Measurements from ENCODE around the gene ALB.
"Not testable (repeated sequence)": the region's sequence is repeated elsewhere in the genome, so short reads cannot be mapped to it uniquely, and the experiment has no call there.

Gene ALB

DNA sequence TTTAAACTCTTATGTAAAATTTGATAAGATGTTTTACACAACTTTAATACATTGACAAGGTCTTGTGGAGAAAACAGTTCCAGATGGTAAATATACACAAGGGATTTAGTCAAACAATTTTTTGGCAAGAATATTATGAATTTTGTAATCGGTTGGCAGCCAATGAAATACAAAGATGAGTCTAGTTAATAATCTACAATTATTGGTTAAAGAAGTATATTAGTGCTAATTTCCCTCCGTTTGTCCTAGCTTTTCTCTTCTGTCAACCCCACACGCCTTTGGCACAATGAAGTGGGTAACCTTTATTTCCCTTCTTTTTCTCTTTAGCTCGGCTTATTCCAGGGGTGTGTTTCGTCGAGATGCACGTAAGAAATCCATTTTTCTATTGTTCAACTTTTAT is at the start of gene ALB:
Gene ALB, plus strand, starts transcription at position 246 of the 400 bp plus-strand sequence. Its CDS starts 41 bp downstream, at position 287.
- DNase-seq: no peak

DNA sequence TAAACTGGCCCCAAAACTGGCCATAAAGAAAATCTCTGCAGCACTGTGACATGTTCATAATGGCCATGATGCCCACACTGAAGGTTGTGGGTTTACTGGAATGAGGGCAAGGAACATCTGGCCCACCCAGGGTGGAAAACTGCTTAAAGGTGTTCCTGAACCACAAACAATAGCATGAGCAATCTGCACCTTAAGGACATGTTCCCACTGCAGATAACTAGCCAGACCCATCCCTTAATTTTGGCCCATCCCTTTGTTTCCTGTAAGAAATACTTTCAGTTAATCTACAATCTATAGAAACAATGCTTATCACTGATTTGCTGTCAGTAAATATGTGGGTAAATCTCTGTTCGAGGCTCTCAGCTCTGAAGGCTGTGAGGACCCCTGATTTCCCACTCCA is 46.9 kb upstream of the ALB start:
- not testable (repeated sequence) for DNase-seq

DNA sequence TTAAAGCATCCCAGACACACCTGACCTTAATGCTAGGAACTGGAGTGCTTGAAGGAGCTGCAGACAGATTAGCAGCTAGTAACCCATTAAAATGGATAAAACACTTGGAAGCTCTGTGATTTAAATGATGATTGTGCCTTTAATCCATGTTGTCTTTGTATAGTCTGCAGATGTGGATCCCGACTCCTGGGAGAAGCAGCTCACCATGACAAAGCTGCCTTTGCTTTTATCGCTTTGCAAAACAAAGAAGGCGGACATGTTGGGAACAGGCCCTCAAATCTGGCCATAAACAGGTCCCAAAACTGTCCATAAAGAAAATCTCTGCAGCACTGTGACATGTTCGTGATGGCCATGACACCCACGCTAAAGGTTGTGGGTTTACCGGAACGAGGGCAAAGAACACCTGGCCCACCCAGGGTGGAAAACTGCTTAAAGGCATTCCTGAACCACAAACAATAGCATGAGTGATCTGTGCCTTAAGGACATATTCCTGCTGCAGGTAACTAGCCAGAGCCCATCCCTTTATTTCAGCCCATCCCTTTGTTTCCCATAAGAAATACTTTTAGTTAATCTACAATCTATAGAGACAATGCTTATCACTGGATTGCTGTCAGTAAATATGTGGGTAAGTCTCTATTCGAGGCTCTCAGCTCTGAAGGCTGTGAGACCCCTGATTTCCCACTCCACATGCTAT is 34.4 kb upstream of the ALB start:
- not testable (repeated sequence) for DNase-seq

GRCh38 chr4:73375328-73375741 is 28.8 kb upstream of the ALB start:
- no peak for DNase-seq

DNA sequence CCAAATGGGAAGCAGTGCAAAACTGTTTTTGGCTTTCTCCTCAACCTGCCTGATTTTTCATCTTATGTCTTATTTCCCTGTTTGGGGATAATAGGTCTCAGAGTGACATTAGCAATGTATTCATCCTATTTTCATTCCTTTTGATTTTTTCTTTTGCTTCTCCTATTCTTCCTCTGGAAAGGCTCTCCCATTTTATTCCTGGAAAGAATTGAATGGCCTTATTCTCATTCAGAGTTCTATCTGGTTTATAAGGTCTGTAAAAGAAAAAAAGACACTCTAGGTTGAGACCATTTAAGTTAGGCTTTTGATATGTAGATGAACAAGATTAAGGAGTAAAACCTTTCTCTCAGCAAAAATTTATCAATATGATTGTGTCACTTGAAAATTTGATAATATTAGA is 27.8 kb upstream of the ALB start:
- no peak for DNase-seq

GRCh38 chr4:73376976-73377375 is 27.1 kb upstream of the ALB start:
- no peak for DNase-seq

GRCh38 chr4:73378887-73379286 is 25.2 kb upstream of the ALB start:
- DNase-seq: no peak

DNA sequence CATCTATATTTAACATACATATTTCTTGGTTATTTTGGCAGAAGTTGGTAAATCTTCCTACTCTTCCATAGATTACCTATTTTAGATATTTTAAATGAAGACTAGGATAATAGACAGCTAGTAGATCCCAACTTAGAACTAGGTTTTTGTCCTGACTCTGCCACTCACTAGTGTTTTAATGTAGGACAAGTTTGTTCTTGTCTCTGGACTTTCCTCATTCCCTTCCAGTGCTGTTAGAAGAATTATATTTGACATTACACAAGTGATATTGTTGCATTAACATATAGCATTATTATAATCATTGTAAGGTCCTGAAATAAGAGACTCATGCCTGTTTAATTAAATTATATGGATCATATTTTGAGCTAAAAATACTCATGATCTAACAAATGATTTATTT is 24.1 kb upstream of the ALB start:
- DNase-seq: no peak

- no peak for DNase-seq
Measured at GRCh38 chr4:73381214-73381613, 22.9 kb upstream of the ALB start.

DNA sequence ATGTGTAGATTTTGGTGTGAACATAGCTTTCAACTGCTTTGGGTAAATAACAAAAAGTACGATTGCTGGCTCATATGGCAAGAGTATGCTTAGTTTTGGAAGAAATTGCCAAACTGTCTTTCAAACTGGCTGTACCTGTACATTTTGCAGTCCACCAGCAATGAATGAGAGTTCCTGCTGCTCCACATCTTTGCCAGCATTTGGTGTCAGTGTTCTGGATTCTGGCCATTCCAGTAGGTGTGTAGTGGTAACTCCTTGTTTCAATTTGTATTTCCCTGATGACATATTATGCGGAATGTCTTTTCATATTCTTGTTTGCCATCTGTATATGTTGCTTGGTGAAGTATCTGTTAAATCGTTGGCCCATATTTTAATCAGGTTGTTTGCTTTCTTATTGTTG is 20.6 kb upstream of the ALB start:
- DNase-seq: no peak

DNA sequence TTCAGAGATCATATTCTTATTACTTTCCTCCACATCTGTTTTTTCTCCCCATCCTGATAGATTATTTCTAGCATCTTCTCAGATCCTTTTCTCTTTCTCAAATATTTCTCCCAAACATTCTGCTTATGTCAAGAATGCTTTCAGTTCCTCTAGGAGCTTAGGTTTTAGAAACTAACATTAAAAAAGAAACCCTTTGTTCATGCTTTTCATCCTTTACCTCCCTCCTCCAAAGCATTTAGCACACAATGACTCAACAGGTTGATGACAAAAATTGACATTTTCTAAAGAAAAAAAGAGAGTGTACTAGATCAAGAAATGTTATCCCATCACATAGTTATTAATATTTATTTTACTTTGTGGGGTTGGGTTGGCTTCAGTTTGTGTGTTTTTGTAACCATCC is 16.5 kb upstream of the ALB start:
- DNase-seq: no peak

DNA sequence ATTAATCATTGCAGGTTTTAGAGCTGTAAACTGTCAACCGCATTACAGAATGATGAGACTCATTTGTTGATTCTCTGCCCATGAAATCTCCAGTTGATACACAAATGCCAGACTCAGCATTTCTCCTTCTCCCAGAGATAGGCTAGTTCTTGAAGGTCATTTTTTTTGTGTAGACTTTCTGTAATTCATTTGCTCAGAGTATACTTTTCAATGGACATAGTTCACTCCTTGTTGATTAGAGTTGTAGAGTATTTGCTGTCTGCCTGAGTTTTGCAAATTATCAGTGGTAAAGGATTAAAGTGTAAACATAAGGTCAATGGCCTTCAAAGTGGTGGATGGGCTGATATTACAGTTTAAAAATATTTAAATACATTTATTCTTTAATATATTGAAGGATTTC is 15.2 kb upstream of the ALB start:
- DNase-seq: no peak

DNA sequence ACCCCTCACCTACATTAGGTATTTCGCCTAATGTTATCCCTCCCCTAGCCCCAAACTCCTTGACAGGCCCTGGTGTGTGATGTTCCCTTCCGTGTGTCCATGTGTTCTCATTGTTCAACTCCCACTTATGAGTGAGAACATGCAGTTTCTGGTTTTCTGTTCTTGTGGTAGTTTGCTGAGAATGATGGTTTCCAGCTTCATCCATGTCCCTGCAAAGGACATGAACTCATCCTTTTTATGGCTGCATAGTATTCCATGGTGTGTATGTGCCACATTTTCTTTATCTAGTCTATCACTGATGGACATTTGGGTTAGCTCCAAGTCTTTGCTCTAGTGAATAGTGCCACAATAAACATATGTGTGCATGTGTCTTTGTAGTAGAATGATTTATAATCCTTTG is 14.4 kb upstream of the ALB start:
- DNase-seq: not testable (repeated sequence)

- no peak for DNase-seq
Measured at GRCh38 chr4:73391774-73392173, 12.3 kb upstream of the ALB start.

GRCh38 chr4:73392936-73393335 is 11.2 kb upstream of the ALB start:
- DNase-seq: no peak

- DNase-seq: no peak
Measured at GRCh38 chr4:73396304-73396703, 7.8 kb upstream of the ALB start.

GRCh38 chr4:73396993-73397972 is 6.8 kb upstream of the ALB start:
- DNase-seq: no peak

DNA sequence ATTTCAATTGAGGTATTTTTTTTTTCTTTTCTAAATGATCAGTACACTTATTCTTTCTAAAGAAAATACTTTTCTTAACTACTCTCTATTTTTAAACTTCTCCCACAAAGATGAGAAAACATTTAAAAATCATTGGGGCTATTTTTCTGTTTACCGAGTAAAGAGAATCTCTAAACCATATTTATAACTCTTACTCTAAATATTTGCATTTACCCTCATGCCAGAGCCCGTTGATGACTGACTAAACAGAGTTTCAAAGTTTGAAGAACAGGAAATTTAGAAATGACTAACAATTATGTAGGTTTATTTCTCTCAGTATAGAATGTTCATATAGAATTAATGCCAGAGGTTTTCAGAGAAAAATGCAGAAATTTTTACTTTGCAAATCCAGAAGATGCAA is 2.7 kb upstream of the ALB start:
- no peak for DNase-seq

DNA sequence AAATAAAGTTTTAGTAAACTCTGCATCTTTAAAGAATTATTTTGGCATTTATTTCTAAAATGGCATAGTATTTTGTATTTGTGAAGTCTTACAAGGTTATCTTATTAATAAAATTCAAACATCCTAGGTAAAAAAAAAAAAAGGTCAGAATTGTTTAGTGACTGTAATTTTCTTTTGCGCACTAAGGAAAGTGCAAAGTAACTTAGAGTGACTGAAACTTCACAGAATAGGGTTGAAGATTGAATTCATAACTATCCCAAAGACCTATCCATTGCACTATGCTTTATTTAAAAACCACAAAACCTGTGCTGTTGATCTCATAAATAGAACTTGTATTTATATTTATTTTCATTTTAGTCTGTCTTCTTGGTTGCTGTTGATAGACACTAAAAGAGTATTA is 370 bp downstream of the ALB start:
- no peak for DNase-seq

DNA sequence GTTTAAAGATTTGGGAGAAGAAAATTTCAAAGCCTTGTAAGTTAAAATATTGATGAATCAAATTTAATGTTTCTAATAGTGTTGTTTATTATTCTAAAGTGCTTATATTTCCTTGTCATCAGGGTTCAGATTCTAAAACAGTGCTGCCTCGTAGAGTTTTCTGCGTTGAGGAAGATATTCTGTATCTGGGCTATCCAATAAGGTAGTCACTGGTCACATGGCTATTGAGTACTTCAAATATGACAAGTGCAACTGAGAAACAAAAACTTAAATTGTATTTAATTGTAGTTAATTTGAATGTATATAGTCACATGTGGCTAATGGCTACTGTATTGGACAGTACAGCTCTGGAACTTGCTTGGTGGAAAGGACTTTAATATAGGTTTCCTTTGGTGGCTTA is 1.1 kb downstream of the ALB start:
- DNase-seq: no peak

DNA sequence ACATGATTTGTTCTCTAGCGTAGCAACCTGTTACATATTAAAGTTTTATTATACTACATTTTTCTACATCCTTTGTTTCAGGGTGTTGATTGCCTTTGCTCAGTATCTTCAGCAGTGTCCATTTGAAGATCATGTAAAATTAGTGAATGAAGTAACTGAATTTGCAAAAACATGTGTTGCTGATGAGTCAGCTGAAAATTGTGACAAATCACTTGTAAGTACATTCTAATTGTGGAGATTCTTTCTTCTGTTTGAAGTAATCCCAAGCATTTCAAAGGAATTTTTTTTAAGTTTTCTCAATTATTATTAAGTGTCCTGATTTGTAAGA is 2.4 kb downstream of the ALB start:
- no peak for DNase-seq

- no peak for DNase-seq
Measured at GRCh38 chr4:73407227-73407673, 3.2 kb downstream of the ALB start.

DNA sequence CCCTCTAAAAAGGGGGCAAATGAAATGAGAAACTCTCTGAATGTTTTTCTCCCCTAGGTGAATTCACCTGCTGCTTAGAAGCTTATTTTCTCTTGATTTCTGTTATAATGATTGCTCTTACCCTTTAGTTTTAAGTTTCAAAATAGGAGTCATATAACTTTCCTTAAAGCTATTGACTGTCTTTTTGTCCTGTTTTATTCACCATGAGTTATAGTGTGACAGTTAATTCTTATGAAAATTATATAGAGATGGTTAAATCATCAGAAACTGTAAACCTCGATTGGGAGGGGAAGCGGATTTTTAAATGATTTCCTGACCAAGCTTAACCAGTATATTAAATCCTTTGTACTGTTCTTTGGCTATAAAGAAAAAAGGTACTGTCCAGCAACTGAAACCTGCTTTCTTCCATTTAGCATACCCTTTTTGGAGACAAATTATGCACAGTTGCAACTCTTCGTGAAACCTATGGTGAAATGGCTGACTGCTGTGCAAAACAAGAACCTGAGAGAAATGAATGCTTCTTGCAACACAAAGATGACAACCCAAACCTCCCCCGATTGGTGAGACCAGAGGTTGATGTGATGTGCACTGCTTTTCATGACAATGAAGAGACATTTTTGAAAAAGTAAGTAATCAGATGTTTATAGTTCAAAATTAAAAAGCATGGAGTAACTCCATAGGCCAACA is 4.2 kb downstream of the ALB start:
- DNase-seq: no peak

Measured in HCEC 1CT (cell line).